Measurements from ENCODE around the gene HRAS.

DNA sequence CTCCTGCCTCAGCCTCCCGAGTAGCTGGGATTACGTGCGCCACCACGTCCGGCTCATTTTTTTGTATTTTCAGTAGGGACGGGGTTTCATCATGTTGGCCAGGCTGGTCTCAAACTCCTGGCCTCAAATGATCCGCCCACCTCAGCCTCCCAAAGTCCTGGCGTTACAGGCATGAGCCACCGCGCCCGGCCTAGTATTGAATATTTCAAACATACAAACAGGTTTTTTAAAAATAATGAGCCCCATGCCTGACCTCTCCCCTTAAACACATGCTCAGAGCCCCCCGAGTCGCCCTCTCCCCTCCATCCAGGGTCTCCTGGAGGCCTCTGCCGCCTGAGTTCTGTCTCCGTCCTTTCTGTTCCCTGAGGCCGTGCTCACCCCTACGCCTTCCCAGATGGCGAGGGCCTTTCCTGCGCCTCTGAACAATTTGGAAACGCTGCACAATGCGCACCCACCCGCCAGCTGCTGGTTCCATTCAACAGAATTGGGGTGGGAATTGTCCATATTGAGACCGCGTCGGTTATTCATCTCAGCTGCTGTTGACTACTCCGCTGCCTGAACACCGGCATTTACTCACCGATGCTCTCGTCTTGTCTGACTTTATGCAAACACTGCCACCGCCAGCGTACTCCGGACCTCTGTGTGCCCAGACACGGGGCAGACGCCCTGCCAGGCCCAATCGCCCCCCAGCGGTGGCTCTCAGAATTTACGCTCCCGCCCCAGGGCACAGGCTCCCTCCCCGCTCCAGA is 14.8 kb downstream of the HRAS start:
- TF ChIP-seq EZH2phosphoT487 (IDR thresholded peaks at IDR 0.05; ENCODE audit: insufficient read depth, low read depth) (no peak), EZH2 (IDR thresholded peaks at IDR 0.05; ENCODE audit: insufficient read depth, poor library complexity, severe bottlenecking) (no peak)

Data from GM23248 (cell line).